Endothelial cell of umbilical vein (primary cell): ENCODE measurements around the gene RFPL4A. TPM values are rescaled to one million over a fixed set of nuclear protein-coding genes. Genes with fewer than 3 reads are reported as not detected.

Source experiments
- BruUV-seq: library from RNA; stranded (reverse); fragments of 400-500 nt; replicated peaks from 2 replicates; lab custom pipeline; 2021; lab: Mats Ljungman, UMichigan
- CTCF ChIA-PET: fragments of 300-600, 350-600 bp; sonication (Branson Sonifier 250); formaldehyde crosslinking; loops from one replicate; lab custom pipeline; 2021; ENCODE audit warnings: antibody characterized with exemption, inconsistent platforms; lab: Charles Lee
- POLR2A ChIA-PET: fragments of 300-600, 350-600 bp; sonication (Branson Sonifier 250); formaldehyde crosslinking; loops from one replicate; lab custom pipeline; 2021; ENCODE audit warnings: antibody characterized with exemption, inconsistent platforms; lab: Charles Lee
- DNase-seq: peaks from one replicate; pipeline ENCODE4 v3.0.0-alpha.2; 2011; ENCODE audit warnings: low read depth, low spot score
- FAIRE-seq: peaks from 2 replicates; lab custom pipeline; 2011; peaks lifted over from hg19 to GRCh38; lab: Jason Lieb, UNC
- H2AFZ ChIP-seq: 2 replicates; pipeline ENCODE4 v1.6.0; 2012; ENCODE audit warnings: low read depth, low read length, control low read depth, inconsistent platforms
- H3K27ac ChIP-seq: 2 replicates; pipeline ENCODE4 v1.5.1; 2011; ENCODE audit warnings: low read depth, mild to moderate bottlenecking, control low read depth, low read length, moderate library complexity; ENCODE audit not compliant: insufficient read depth
- H3K27me3 ChIP-seq, 2 experiments: 2 replicates each; pipeline versions ENCODE4 v1.6.0 to v1.6.1; 2011; ENCODE audit warnings: low read length in 2 of 2, mixed read lengths in 1 of 2; ENCODE audit not compliant: control insufficient read depth in 2 of 2, insufficient read depth in 2 of 2
- H3K36me3 ChIP-seq, 2 experiments: 2 replicates in 1 of 2; 3 replicates in 1 of 2; pipeline ENCODE4 v1.5.1; 2011; ENCODE audit warnings: low read length in 2 of 2, mild to moderate bottlenecking in 1 of 2, moderate library complexity in 1 of 2; ENCODE audit not compliant: control insufficient read depth in 2 of 2, insufficient read depth in 2 of 2; ENCODE audit errors: extremely low read depth in 1 of 2
- H3K4me1 ChIP-seq: 3 replicates; pipeline ENCODE4 v1.5.1; 2011; ENCODE audit warnings: mild to moderate bottlenecking, low read length; ENCODE audit not compliant: control insufficient read depth, insufficient read depth; ENCODE audit errors: extremely low read depth
- H3K4me2 ChIP-seq: 2 replicates; pipeline ENCODE4 v1.6.1; 2011; ENCODE audit warnings: low read length, control low read depth, mixed read lengths; ENCODE audit not compliant: insufficient read depth
- H3K4me3 ChIP-seq, 3 experiments: fragments of 200-600 bp in 1 of 3; sonication (generic), shearing (Covaris generic) in 1 of 3; replicated peaks in 1 of 3; 2 replicates each; pipeline ENCODE4 v1.5.1; 2011 to 2016; ENCODE audit warnings: control low read depth in 3 of 3, low read length in 3 of 3, mild to moderate bottlenecking in 2 of 3, inconsistent platforms in 1 of 3, low read depth in 1 of 3, moderate library complexity in 1 of 3; ENCODE audit not compliant: insufficient read depth in 1 of 3
- H3K79me2 ChIP-seq: 2 replicates; pipeline ENCODE4 v1.6.0; 2012; ENCODE audit warnings: low read length, inconsistent platforms; ENCODE audit not compliant: control insufficient read depth, insufficient read depth
- H3K9ac ChIP-seq: replicated peaks from 2 replicates; pipeline ENCODE3; 2011; ENCODE audit warnings: low read length, control low read depth; ENCODE audit not compliant: insufficient read depth; ENCODE audit errors: extremely low read depth
- H3K9me1 ChIP-seq: replicated peaks from 3 replicates; pipeline ENCODE4 v1.6.0; 2011; ENCODE audit warnings: mild to moderate bottlenecking, low read length; ENCODE audit not compliant: control insufficient read depth, insufficient read depth; ENCODE audit errors: extremely low read depth
- H3K9me3 ChIP-seq: replicated peaks from 2 replicates; pipeline ENCODE4 v1.5.1; 2012; ENCODE audit warnings: low read length, inconsistent platforms; ENCODE audit not compliant: control insufficient read depth, insufficient read depth
- H4K20me1 ChIP-seq: replicated peaks from 2 replicates; pipeline ENCODE3; 2011; ENCODE audit warnings: mild to moderate bottlenecking, low read length; ENCODE audit not compliant: control insufficient read depth, insufficient read depth; ENCODE audit errors: extremely low read depth
- EZH2 ChIP-seq: IDR thresholded peaks from 2 replicates; pipeline ENCODE4 v1.6.1; 2012; ENCODE audit warnings: borderline replicate concordance, low read depth, mild to moderate bottlenecking, moderate library complexity, low read length, inconsistent platforms; ENCODE audit not compliant: severe bottlenecking
- FOS ChIP-seq: IDR thresholded peaks from 2 replicates; pipeline ENCODE4 v1.6.1; 2011; ENCODE audit warnings: mild to moderate bottlenecking, low read length, moderate library complexity, borderline replicate concordance; ENCODE audit not compliant: insufficient read depth
- GATA2 ChIP-seq: IDR thresholded peaks from 2 replicates; pipeline ENCODE4 v1.7.0; 2011; ENCODE audit warnings: low read depth, mild to moderate bottlenecking, moderate library complexity, mixed read lengths, low read length; ENCODE audit not compliant: insufficient read length, insufficient read depth
- JUN ChIP-seq: IDR thresholded peaks from 2 replicates; pipeline ENCODE4 v1.6.1; 2011; ENCODE audit warnings: borderline replicate concordance, low read depth; ENCODE audit not compliant: insufficient read length, insufficient read depth
- MYC ChIP-seq: IDR thresholded peaks from one replicate; pipeline ENCODE4 v1.6.1; 2011; ENCODE audit warnings: mild to moderate bottlenecking, low read depth, low read length
- POLR2A ChIP-seq: IDR thresholded peaks from 2 replicates; pipeline ENCODE4 v1.6.1; 2012; ENCODE audit warnings: low read depth, mild to moderate bottlenecking, control low read depth, low read length
- POLR2AphosphoS5 ChIP-seq: IDR thresholded peaks from 2 replicates; pipeline ENCODE4 v1.6.1; 2012; ENCODE audit warnings: low read depth, mild to moderate bottlenecking, control low read depth, low read length, moderate library complexity; ENCODE audit not compliant: insufficient read depth
- dilution Hi-C: fragments of 300-500 bp; cut with MboI; formaldehyde crosslinking; loops from one replicate; pipeline ENCODE4 v1.15.0; 2019; ENCODE audit warnings: low sequenced_read_pairs; ENCODE audit not compliant: extremely low pct_ligation_motif_present
- intact Hi-C: fragments of 100-400 bp; cut with micrococcal nuclease; formaldehyde crosslinking; loops from one replicate; pipeline ENCODE4 v1.10.0; 2022
- polyA plus RNA-seq, 4 experiments: library from polyadenylated mRNA; depleted of rRNA in 3 of 4; stranded (reverse) in 3 of 4; unstranded in 1 of 4; fragments of >200 nt; gene quantifications; 2 replicates each; pipeline versions ENCODE4 v1.2.1 to v1.2.3, GENCODE V29; 2011 to 2012; ENCODE audit warnings: missing spikeins in 1 of 4
- total RNA-seq: library from RNA; stranded (reverse); gene quantifications from 2 replicates; pipeline ENCODE4 v1.2.3, GENCODE V29; 2021
- TF ChIP-seq, protein P1 (sequence below): IDR thresholded peaks from 2 replicates; pipeline ENCODE4 v1.6.1; 2011; ENCODE audit not compliant: insufficient read depth, insufficient read length
- TF ChIP-seq, protein P2 (sequence below), 2 donors: IDR thresholded peaks; 1 replicate in 1 of 2; 2 replicates in 1 of 2; pipeline ENCODE4 v1.5.1; 2011; ENCODE audit warnings: low read length in 2 of 2, mild to moderate bottlenecking in 2 of 2, moderate library complexity in 2 of 2, control low read depth in 1 of 2, inconsistent platforms in 1 of 2, low read depth in 1 of 2; ENCODE audit not compliant: insufficient read depth in 1 of 2; ENCODE audit errors: extremely low read depth in 1 of 2

Gene RFPL4A
- total and polyA plus RNA-seq, 2 donors (not counting 3 experiments of a cell fraction or from before 2014, with no cell fraction given) = not detected

DNA sequence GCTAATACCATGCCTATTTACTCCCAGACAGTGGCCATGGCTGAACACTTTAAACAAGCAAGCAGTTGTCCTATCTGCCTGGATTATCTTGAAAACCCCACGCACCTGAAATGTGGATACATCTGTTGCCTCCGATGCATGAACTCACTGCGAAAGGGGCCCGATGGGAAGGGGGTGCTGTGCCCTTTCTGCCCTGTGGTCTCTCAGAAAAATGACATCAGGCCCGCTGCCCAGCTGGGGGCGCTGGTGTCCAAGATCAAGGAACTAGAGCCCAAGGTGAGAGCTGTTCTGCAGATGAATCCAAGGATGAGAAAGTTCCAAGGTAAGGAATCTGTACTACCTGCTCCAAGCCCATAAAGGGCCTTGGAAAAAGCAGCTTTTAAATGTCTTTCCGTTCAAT, 18.6 kb downstream of the RFPL4A start:
- TF ChIP-seq POLR2AphosphoS5 (no peak), POLR2A (no peak), GATA2 (no peak), JUN (no peak), FOS (no peak), EZH2 (no peak), MYC (no peak)
- TF ChIP-seq, protein P1, sequence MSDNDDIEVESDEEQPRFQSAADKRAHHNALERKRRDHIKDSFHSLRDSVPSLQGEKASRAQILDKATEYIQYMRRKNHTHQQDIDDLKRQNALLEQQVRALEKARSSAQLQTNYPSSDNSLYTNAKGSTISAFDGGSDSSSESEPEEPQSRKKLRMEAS = no peak
- TF ChIP-seq, protein P2, sequence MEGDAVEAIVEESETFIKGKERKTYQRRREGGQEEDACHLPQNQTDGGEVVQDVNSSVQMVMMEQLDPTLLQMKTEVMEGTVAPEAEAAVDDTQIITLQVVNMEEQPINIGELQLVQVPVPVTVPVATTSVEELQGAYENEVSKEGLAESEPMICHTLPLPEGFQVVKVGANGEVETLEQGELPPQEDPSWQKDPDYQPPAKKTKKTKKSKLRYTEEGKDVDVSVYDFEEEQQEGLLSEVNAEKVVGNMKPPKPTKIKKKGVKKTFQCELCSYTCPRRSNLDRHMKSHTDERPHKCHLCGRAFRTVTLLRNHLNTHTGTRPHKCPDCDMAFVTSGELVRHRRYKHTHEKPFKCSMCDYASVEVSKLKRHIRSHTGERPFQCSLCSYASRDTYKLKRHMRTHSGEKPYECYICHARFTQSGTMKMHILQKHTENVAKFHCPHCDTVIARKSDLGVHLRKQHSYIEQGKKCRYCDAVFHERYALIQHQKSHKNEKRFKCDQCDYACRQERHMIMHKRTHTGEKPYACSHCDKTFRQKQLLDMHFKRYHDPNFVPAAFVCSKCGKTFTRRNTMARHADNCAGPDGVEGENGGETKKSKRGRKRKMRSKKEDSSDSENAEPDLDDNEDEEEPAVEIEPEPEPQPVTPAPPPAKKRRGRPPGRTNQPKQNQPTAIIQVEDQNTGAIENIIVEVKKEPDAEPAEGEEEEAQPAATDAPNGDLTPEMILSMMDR (IDR thresholded peaks at IDR 0.05; ENCODE audit: extremely low read depth in 1 of 2, insufficient read depth in 1 of 2, low read depth in 1 of 2, low read length in 2 of 2) = no peak
- Histone ChIP-seq H3K36me3 (no peaks in the 10 kb centered on the region), H3K4me1 (no peaks in the 10 kb centered on the region), H3K27ac (no peak overlapping the region), H3K9me3 (peaks cover 1% of the 10 kb centered on the region), H2AFZ (no peak overlapping the region), H4K20me1 (no peaks in the 10 kb centered on the region), H3K27me3 (no peaks in the 10 kb centered on the region), H3K4me2 (no peak overlapping the region), H3K4me3 (no peak overlapping the region), H3K9ac (no peak overlapping the region), H3K79me2 (no peaks in the 10 kb centered on the region), H3K9me1 (no peaks in the 10 kb centered on the region)
- ChIA-PET POLR2A (no interaction called here), CTCF (no interaction called here)
- FAIRE-seq = no peak
- intact Hi-C loops = no loop called here
- dilution Hi-C loops = no loop called here
- no TSS peak for BruUV-seq
- no peak for DNase-seq
